Measurements from ENCODE around the gene TRIO. TPM values are rescaled to one million over a fixed set of nuclear protein-coding genes. Genes with fewer than 3 reads are reported as not detected.

Gene TRIO
- total RNA-seq, 1 donor, result 211 TPM

DNA sequence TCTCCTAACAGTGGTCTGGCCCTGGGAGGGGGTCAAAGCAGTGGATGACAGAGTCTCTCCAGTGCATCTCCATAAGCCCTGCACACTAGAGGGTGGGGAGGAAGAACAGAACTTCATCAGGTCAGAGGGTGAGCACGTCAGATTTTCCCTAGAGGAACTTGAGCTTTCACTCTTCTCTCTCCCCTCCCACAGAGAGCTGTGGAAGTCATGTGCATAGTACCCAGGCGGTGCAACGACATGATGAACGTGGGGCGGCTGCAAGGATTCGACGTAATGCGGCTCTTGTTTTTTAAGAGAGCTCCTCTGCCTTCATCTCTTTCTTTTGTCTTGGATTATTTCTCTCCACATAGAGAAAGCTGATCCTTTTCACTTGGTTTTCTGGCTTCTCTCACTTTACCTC lies 338.2 kb downstream of the TRIO start:
- no peak for TF ChIP-seq CTCF (IDR thresholded peaks at IDR 0.05; ENCODE audit: insufficient read depth, low read length)

GRCh38 chr5:14482085-14482484 lies 338.9 kb downstream of the TRIO start:
- H3K4me3 ChIP-seq (ENCODE audit: low read depth, low read length), result no peak overlapping the region
- no peak for TF ChIP-seq CTCF (IDR thresholded peaks at IDR 0.05; ENCODE audit: insufficient read depth, low read length)
- DNase-seq (ENCODE audit: low read depth), result no peak

More for the DNA sequence above, 338.2 kb downstream of the TRIO start:
- H3K4me3 ChIP-seq (ENCODE audit: low read depth, low read length), result no peak overlapping the region
- no peak for DNase-seq (ENCODE audit: low read depth)

- no peak overlapping the region for H3K4me3 ChIP-seq (ENCODE audit: low read depth, low read length)
- TF ChIP-seq CTCF (IDR thresholded peaks at IDR 0.05; ENCODE audit: insufficient read depth, low read length), result no peak
- no peak for DNase-seq (ENCODE audit: low read depth)
These were observed 340.5 kb downstream of the TRIO start for GRCh38 chr5:14483504-14484157.

DNA sequence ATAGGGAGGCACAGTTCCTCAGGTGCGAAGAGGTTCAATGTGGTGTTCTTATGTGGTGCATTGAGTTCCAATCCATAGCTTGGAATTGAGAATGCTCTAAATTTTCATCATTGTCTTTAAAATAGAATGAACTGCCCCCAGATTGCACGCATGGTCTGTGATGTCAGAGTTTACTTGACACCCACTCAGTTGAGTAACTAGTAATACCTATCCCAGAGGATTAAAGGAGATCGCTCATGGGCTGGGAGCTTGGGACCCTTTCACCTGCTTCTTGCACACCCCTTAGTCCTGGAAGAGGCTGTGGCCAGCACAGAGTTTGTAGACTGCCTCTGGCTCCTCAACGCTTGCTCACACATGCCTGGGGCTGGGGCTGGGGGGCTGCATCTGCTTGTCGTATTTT lies 343.3 kb downstream of the TRIO start:
- DNase-seq (ENCODE audit: low read depth), result no peak
- no peak overlapping the region for H3K4me3 ChIP-seq (ENCODE audit: low read depth, low read length)
- no peak for TF ChIP-seq CTCF (IDR thresholded peaks at IDR 0.05; ENCODE audit: insufficient read depth, low read length)

DNA sequence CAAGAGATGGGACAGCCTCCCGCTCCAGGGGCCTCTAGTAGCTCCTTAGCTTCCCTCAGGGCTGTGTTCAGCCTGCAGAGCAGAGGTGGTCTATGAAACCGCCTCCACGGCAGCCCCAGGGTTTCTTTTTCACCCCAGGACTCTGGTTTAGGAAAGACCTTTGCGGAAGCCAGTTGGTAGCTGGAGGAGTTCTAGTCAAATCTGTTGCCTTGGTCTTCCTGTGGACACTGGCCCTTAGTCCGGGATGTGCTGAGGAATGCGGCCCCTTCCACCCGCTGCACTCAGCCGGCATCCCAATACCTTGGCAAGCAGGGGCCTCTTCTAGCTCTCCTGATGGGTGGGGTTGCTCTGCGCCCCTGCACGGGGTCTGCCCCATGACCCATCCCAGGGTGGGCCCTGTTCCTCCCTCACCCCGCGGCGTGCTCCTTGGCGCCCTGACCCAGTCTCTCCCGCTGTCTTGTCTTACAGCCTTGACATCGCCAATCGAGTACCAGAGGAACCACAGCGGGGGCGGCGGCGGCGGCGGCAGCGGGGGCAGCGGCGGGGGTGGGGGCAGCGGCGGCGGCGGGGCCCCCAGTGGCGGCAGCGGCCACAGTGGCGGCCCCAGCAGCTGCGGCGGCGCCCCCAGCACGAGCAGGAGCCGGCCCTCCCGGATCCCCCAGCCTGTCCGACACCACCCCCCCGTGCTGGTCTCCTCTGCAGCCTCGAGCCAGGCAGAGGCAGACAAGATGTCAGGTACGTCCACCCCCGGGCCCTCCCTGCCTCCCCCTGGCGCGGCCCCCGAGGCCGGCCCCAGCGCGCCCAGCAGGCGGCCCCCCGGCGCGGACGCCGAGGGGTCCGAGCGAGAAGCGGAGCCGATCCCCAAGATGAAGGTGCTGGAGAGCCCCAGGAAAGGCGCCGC lies 344.1 kb downstream of the TRIO start:
- no peak for TF ChIP-seq CTCF (IDR thresholded peaks at IDR 0.05; ENCODE audit: insufficient read depth, low read length)
- H3K4me3 ChIP-seq (ENCODE audit: low read depth, low read length), result no peak overlapping the region
- DNase-seq (ENCODE audit: low read depth), result no peak

DNA sequence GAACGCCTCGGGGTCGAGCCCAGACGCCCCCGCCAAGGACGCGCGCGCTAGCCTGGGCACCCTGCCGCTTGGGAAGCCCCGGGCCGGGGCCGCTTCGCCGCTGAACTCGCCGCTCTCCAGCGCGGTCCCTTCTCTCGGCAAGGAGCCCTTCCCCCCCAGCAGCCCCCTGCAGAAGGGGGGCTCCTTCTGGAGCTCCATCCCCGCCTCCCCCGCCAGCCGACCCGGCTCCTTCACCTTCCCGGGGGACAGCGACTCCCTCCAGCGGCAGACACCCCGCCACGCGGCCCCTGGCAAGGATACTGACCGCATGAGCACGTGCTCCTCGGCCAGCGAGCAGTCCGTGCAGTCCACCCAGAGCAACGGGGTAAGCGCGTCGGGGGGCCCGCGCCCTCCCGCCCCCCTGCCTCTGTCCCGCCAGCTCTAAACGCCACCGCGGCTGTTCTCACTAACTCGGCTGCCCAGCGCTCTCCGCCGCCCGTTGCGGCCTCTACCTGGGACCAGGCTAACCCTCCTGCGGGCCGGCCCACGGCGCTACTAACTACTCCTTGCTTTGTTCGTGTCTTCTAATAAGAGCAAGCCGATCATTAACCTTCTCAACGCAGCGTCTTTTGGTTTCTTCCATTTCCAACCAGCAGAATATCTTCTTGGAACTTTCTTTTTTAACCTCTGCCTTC lies 344.9 kb downstream of the TRIO start:
- DNase-seq (ENCODE audit: low read depth), result no peak
- TF ChIP-seq CTCF (IDR thresholded peaks at IDR 0.05; ENCODE audit: insufficient read depth, low read length), result no peak

More for the DNA sequence above, 344.9 kb downstream of the TRIO start:
- H3K4me3 ChIP-seq (ENCODE audit: low read depth, low read length), result no peak overlapping the region
